Measurements from ENCODE around the gene SCYGR7.
"Not testable (repeated sequence)": the region's sequence is repeated elsewhere in the genome, so short reads cannot be mapped to it uniquely, and the experiment has no call there.

The SCYGR7 gene

GRCh38 chr2:227728035-227728434, at the start of gene SCYGR7:
Gene SCYGR7 (plus strand): TSS chr2:227728335. CDS start chr2:227728335, 0 bp downstream.
- no peak for DNase-seq (ENCODE audit: low read depth)

- DNase-seq (ENCODE audit: low read depth): no peak
Measured at GRCh38 chr2:227684258-227684657, 43.9 kb upstream of the SCYGR7 start.

DNA sequence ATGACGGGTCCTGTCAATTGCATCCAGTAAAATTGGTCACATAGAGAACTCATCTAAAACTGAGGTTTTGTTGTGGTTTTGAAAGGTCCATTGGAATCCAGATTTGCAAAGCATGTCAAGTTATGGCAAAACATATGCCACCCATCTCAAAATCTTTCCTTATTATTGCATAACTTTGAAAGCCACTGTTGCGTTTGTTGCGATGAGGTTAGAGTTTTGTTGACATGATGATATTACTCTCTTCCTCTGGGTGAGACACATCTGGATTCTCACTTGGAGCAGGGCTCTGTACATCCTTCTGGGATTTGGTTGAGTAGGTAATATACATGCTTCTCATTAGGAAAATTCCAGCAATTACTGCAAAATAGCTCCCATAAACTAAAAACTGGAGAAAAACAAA, 40.9 kb upstream of the SCYGR7 start:
- DNase-seq (ENCODE audit: low read depth): no peak

DNA sequence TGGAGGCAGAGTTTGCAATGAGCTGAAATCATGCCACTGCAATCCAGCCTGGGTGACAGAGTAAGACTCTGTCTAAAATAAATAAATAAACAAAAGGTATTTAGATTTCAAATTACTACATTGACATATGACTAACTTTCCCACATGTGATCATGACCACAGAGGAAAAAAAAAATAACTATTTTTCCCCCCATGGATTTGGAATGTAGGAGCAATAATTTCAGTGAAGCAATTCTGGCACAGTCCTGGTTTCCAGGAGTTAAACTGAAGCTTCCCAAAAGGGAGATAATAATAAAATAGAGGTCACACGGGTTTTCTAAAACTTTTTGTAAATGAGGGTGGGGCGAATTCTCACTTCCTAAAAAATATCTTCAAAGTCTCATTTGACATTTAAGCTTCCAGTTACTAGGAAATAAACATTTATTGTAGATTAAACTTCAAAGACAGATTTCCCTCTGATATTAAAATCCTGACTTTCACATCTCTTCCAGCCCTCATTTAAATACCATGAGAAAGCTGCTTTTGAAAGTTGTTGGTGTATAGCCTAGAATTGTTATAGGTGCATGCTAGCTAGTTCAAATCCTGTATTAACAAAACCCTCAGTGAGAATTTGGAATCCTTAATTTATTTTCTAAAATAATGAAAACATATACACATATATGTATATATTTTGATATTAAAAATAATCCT, 31.0 kb upstream of the SCYGR7 start:
- no peak for DNase-seq (ENCODE audit: low read depth)

DNA sequence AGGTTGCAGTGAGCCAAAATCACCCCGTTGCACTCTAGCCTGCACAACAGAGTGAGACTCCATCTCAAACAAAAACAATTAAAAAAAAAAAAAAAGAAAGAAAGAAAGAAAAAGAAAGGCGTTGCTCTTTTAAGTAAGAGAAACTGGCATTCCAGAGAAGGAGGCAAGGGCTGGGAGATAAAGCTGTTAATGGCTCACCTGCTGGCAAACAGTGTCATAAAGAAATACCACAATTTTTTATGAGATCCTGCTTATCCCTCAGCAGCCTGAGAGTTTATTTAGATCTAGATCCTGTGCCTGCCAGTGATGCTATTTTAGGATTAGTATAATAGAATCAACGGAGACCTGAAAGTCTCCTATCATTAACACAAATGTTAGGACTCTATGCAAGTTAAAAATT, 26.6 kb upstream of the SCYGR7 start:
- no peak for DNase-seq (ENCODE audit: low read depth)

DNA sequence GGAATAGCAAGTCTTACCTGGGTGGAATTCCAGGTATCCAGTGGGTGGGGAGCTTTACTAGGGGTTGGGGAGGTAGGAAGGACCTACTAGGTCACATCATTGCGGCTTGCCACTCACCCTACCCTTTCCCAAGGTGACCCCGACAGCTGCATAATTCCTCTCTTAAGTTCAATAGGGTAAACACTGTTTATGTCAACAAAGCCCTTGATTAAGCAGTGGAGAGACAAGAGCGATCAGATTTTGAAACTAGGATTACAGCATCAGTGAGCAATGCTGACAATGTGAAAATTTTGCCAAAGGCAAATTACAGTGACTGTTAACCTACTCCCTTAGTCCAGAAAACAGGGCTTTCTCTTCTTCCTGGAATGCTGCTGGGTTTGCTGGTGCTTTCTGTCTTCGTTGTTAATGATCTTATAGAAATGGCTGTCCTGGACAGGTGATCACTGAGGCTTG, 24.8 kb upstream of the SCYGR7 start:
- no peak for DNase-seq (ENCODE audit: low read depth)

- no peak for DNase-seq (ENCODE audit: low read depth)
Measured at GRCh38 chr2:227703961-227704360, 24.2 kb upstream of the SCYGR7 start.

- DNase-seq (ENCODE audit: low read depth): no peak
Measured at GRCh38 chr2:227706859-227707258, 21.3 kb upstream of the SCYGR7 start.

- no peak for DNase-seq (ENCODE audit: low read depth)
Measured at GRCh38 chr2:227707390-227707789, 20.7 kb upstream of the SCYGR7 start.

- DNase-seq (ENCODE audit: low read depth): no peak
Measured at GRCh38 chr2:227710986-227711385, 17.1 kb upstream of the SCYGR7 start.

DNA sequence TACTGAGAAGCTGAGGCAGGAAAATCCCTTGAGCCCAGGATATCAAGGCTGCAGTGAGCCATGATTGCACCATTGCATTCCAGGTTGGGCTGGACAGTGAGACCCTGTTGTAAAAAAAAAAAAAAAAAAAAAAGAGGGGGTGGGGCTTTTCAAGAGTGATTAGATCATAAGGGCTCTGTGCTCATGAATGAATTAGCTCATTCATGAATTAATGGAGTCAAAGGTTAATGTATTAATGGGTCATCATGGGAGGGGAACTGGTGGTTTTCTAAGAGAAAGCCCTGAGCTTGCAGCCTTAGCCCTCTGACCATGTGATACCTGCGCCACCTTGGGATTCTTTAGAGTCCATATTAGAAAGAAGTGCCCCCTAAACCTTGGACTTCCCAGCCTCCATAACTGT, 14.8 kb upstream of the SCYGR7 start:
- no peak for DNase-seq (ENCODE audit: low read depth)

DNA sequence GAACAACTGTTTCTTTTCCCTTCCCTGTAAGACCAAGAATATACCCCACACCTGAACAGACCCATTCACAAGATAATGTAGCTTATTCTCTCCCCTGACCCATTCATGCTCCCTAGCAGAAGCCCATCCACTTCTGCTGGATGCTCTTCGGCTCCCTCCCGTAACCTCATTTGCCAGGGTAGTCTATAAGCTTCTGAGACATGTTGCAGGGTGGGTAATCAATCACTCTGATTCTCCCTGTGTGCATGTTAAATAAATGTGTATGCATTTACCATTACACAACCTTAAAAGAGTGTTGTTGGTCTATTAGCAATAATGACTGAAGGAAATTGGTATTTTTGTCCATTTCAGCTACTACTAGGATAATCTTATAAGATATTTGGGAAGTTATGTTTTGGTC, 11.6 kb upstream of the SCYGR7 start:
- DNase-seq (ENCODE audit: low read depth): no peak

DNA sequence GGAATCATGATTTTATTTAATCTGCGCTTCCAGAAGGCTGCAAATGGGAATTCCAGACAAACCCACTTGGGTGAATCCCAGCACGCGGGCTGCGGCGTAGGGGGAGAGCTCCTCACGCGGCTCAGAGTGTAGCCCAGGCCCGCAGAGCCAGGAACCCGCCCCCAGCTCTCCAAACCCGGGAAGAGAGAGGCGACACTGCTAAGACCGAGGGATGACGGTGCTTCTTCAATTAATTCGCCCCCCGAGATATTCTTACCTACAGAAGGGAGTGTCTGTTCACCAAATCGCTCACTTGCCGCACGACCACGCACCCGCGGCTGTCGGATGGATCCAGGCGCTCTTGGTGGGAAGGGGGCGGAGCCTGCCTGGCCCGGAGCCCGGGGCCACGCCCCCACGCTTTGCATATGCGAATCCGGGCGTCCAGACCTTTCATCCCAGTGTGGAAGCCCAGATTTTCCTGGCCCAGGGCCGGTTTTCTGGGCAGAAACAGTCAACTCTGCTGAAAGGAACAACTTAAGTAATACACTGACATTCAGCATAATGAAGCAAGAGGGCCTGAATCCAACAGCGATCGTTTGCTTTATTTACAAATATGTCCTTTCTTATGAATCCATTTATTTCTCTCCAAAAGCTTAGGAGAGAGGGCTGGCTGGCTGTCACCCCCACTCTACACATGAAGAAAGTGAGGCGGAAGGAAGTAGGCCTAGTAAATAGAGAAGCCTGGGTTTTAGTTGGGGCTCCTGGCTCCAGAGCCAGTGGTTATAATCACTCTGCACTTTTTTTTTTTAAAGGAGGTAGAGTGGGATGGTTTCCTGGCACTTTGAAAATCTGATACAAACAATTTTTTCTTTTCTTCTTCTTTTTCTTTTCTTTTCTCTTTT, 10.2 kb upstream of the SCYGR7 start, which contains the start of gene SLC19A3:
Gene SLC19A3 (minus strand): TSS at position 342 of the 881 bp plus-strand sequence. CDS start 15,710 bp downstream, outside the sequence.
- peak; percentile 10 for DNase-seq (ENCODE audit: low read depth)

DNA sequence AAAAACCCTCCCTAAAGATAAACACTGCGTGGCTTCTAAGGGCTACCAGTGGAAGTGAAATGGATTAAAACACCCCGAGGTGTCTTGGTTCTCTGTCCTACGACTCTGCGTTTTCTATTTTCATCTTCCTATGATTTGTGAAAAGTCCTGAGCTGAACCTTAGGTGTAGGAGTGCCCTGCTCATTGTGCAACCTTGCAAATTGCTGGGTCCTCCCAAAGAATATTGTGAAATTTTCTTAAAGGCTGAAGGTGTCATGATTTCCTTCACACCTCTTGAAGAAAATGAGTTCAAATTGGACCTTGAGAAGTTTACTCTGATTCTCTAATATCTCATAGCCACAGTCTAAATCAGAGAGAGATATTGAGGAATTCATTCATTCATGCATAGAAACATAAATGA, 8.5 kb upstream of the SCYGR7 start:
- no peak for DNase-seq (ENCODE audit: low read depth)

DNA sequence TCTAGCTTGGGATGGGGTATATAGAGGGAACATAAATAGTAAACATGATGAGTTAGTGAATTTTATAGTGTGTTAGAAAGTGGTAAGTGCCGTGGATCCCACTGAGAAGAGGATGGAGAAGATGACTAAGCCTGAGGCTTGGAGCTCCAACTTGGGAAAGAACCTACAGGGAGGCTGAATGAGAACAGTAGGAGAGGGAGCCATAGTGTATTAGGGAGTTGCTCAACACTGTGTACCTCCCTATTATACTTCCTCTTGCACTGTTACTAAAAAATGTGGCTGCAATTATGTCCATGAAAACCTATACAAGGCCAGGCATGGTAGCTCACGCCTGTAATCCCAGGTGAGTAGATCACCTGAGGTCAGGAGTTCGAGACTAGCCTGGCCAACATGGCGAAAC, 7.5 kb upstream of the SCYGR7 start:
- DNase-seq (ENCODE audit: low read depth): no peak

DNA sequence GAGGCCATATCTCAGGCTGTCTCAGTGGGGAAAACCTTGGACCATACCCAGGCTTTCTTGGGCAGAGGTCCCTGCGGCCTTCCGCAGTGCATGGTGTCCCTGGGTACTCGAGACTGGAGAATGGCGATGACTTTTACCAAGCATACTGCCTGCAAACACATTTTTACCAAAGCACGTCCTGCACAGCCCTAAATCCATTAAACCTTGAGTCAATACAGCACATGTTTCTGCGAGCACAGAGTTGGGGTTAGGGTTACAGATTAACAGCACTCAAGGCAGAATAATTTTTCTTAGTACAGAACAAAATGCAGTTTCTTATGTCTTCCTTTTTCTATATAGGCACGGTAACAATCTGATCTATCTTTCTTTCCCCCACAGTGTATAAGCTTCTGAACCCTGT, 5.3 kb upstream of the SCYGR7 start:
- DNase-seq (ENCODE audit: low read depth): not testable (repeated sequence)

GRCh38 chr2:227724394-227725039, 3.6 kb upstream of the SCYGR7 start, which contains the start of gene SCYGR6:
Gene SCYGR6 (minus strand): TSS chr2:227724757. CDS start chr2:227724757, 0 bp downstream.
- DNase-seq (ENCODE audit: low read depth): no peak

GRCh38 chr2:227739351-227739750, 11.2 kb downstream of the SCYGR7 start:
- DNase-seq (ENCODE audit: low read depth): no peak

DNA sequence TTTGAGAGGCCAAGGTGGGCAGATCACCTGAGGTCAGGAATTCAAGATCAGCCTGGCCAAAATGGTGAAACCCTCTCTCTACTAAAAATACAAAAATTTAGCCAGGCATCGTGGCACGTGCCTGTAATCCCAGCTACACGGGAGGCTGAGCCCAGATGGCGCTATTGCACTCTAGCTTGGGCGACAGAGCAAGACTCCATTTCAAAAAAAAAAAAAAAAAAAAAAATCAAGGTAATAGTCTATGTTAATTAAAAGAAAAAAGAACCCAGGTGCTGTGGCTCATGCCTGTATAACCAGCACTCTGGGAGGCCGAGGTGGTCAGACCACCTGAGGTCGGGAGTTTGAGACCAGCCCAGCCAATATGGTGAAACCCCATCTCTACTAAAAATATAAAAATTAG, 12.6 kb downstream of the SCYGR7 start:
- not testable (repeated sequence) for DNase-seq (ENCODE audit: low read depth)

DNA sequence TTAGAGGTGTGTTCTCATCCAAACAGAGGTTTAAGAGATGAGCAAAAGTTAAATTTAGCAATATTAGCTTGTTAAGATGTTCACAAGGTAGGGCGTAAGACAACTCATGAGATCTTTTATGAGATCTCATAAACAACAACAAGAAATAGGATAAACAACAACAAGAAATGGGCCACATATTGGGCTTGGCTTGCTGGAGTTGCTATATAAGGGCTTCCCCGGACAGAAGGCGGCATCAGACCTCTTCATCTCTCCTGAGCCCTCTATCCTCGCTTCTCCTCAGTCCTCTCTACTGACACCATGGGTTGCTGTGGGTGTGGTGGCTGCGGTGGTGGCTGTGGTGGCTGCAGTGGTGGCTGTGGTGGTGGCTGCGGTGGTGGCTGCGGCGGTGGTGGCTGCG, 17.5 kb downstream of the SCYGR7 start, which contains the start of gene SCYGR8:
Gene SCYGR8 (plus strand): TSS at position 301 of the 400 bp plus-strand sequence. CDS start 0 bp downstream, at position 301.
- no peak for DNase-seq (ENCODE audit: low read depth)

DNA sequence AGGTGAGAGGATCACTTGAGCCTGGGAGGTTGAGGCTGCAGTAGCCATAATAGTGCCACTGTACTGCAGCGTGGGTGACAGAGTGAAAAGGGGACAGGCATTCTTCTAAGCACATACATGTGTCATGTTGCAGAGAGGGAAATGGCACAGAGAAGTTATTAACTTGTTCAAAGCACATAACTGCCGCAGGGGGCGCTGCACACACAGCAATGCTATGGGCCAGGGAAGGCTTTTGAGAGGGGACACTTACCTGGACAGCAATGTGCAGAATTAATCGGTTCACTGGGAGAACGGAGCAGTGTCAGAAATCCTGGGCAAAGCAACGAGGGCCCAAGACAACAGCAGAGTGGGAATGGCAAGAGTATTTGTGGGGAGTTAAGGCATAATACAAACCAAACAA, 19.9 kb downstream of the SCYGR7 start:
- no peak for DNase-seq (ENCODE audit: low read depth)

DNA sequence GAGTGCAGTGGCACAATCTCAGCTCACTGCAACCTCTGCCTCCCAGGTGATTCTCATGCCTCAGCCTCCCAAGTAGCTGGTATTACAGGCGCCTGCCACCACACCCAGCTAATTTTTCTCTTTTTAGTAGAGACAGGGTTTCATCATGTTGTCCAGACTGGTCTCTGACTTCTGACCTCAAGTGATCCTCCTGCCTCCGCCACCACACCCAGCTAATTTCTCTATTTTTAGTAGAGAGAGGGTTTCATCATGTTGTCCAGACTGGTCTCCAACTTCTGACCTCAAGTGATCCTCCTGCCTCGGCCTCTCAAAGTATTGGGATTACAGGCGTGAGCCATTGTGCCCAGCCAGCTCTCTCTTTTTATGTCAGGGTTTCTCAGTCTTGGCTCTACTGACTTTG, 28.1 kb downstream of the SCYGR7 start:
- DNase-seq (ENCODE audit: low read depth): not testable (repeated sequence)

All from GM04503 (cell line).